Inflammatory macrophage treated with lipopolysaccharide for 1 hour (primary cell): Measurements from ENCODE around the gene HINT2.

ENCODE experiments used
- DNase-seq, 2 donors: peaks; one replicate each; pipeline ENCODE4 v3.0.0-alpha.2; 2020 to 2022

Gene HINT2

GRCh38 chr9:35811381-35812024 is 3.3 kb downstream of the HINT2 start:
- no peak for DNase-seq

GRCh38 chr9:35810122-35810521 is 4.7 kb downstream of the HINT2 start:
- no peak for DNase-seq

- no peak for DNase-seq
Measured at GRCh38 chr9:35808433-35808832, 6.4 kb downstream of the HINT2 start.

- no peak for DNase-seq
Measured at GRCh38 chr9:35806101-35806500, 8.7 kb downstream of the HINT2 start.

GRCh38 chr9:35801328-35802128 is 13.3 kb downstream of the HINT2 start:
- DNase-seq: no peak

- DNase-seq: no peak
Measured at GRCh38 chr9:35800530-35800929, 14.3 kb downstream of the HINT2 start.

GRCh38 chr9:35798658-35799374 is 16.0 kb downstream of the HINT2 start:
- no peak for DNase-seq

- DNase-seq: no peak
Measured at GRCh38 chr9:35797311-35798109, 17.3 kb downstream of the HINT2 start.

GRCh38 chr9:35795695-35796094 is 19.1 kb downstream of the HINT2 start:
- DNase-seq: no peak

- no peak for DNase-seq
Measured at GRCh38 chr9:35793461-35793860, 21.4 kb downstream of the HINT2 start.

GRCh38 chr9:35792826-35793225 is 22.0 kb downstream of the HINT2 start:
- DNase-seq: no peak

- no peak for DNase-seq
Measured at GRCh38 chr9:35792024-35792813, 22.6 kb downstream of the HINT2 start.

GRCh38 chr9:35791297-35791921 is 23.4 kb downstream of the HINT2 start, which contains the start of gene NPR2:
Gene NPR2 (plus strand): TSS chr9:35791591. CDS start chr9:35792409, 818 bp downstream.
- no peak for DNase-seq

- peak; percentile 39 to 78 for DNase-seq
Measured at GRCh38 chr9:35790385-35791296, 24.2 kb downstream of the HINT2 start.

- DNase-seq: no peak
Measured at GRCh38 chr9:35790025-35790384, 24.8 kb downstream of the HINT2 start.

- no peak for DNase-seq
Measured at GRCh38 chr9:35789541-35789940, 25.3 kb downstream of the HINT2 start.

- DNase-seq: no peak
Measured at GRCh38 chr9:35783418-35783817, 31.4 kb downstream of the HINT2 start.

GRCh38 chr9:35781066-35781465 is 33.8 kb downstream of the HINT2 start:
- no peak for DNase-seq

GRCh38 chr9:35778496-35778895 is 36.3 kb downstream of the HINT2 start:
- no peak for DNase-seq

- DNase-seq: no peak
Measured at GRCh38 chr9:35776018-35776417, 38.8 kb downstream of the HINT2 start.
